OCI-LY1 (cell line): ENCODE measurements around the gene LRMDA.

Source experiments
- EZH2 ChIP-seq: fragments of 200-600 bp; sonication (generic), shearing (Covaris generic); IDR thresholded peaks from 2 replicates; pipeline ENCODE4 v1.8.0; 2017; ENCODE audit warnings: borderline replicate concordance, mixed run types, mild to moderate bottlenecking, antibody characterized with exemption, low read length, moderate library complexity, mixed read lengths
- TF ChIP-seq, protein P1 (sequence below): fragments of 200-600 bp; sonication (generic), shearing (Covaris generic); IDR thresholded peaks from 2 replicates; pipeline ENCODE4 v1.5.1; 2017; ENCODE audit warnings: mild to moderate bottlenecking, antibody characterized with exemption, low read length, moderate library complexity, mixed read lengths

DNA sequence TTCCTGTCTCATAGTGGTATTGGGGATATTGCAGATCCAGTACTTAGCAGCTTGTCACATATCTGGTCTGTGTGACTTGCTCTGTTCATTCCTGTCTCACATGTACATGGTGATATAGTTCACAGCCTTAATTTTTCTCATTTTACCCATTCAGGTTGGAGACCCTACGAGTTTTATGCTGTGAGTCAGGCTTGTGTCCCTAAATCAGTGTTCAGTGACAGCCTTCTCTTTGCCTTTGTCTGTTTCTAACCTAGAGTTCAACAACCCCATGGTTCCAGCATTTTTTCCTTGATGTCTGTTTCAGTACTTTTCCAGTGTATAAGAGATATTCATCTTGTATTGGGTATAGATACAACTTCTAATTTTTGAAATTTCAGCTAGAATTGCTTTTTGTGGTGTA lies 1016.2 kb downstream of the LRMDA start:
- TF ChIP-seq, protein P1, sequence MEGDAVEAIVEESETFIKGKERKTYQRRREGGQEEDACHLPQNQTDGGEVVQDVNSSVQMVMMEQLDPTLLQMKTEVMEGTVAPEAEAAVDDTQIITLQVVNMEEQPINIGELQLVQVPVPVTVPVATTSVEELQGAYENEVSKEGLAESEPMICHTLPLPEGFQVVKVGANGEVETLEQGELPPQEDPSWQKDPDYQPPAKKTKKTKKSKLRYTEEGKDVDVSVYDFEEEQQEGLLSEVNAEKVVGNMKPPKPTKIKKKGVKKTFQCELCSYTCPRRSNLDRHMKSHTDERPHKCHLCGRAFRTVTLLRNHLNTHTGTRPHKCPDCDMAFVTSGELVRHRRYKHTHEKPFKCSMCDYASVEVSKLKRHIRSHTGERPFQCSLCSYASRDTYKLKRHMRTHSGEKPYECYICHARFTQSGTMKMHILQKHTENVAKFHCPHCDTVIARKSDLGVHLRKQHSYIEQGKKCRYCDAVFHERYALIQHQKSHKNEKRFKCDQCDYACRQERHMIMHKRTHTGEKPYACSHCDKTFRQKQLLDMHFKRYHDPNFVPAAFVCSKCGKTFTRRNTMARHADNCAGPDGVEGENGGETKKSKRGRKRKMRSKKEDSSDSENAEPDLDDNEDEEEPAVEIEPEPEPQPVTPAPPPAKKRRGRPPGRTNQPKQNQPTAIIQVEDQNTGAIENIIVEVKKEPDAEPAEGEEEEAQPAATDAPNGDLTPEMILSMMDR = no peak
- TF ChIP-seq EZH2 = no peak
